H1 (cell line): Measurements from ENCODE around the gene TMEM154. TPM values are rescaled to one million over a fixed set of nuclear protein-coding genes. Genes with fewer than 3 reads are reported as not detected.

ENCODE experiments used
- CTCF ChIA-PET: fragments of 300-600 bp; sonication (Branson Sonifier 250); formaldehyde crosslinking; loops from one replicate; lab custom pipeline; 2021; ENCODE audit not compliant: partially characterized antibody; lab: Charles Lee
- POLR2A ChIA-PET: fragments of 300-600 bp; sonication (Branson Sonifier 250); formaldehyde crosslinking; loops from one replicate; lab custom pipeline; 2021; ENCODE audit warnings: inconsistent platforms; ENCODE audit not compliant: partially characterized antibody; lab: Charles Lee
- DNase-seq, 2 experiments: peaks; one replicate each; pipeline versions ENCODE4 v3.0.0 to v3.0.0-alpha.2; 2010 to 2022; ENCODE audit warnings: low spot score in 2 of 2, low read depth in 1 of 2, mixed read lengths in 1 of 2
- FAIRE-seq: peaks from 2 replicates; lab custom pipeline; 2011; peaks lifted over from hg19 to GRCh38; lab: Jason Lieb, UNC
- H2AFZ ChIP-seq: 2 replicates; pipeline ENCODE4 v1.8.1; 2012; ENCODE audit warnings: low read length, inconsistent platforms
- H2AK5ac ChIP-seq: 2 replicates; pipeline ENCODE4 v1.6.1; 2013; ENCODE audit warnings: low read depth, low read length
- H2BK120ac ChIP-seq: replicated peaks from 2 replicates; pipeline ENCODE3; 2013; ENCODE audit warnings: low read depth, low read length, inconsistent platforms
- H2BK12ac ChIP-seq: 2 replicates; pipeline ENCODE4 v1.6.1; 2013; ENCODE audit warnings: low read depth, low read length
- H2BK15ac ChIP-seq: 2 replicates; pipeline ENCODE4 v1.6.1; 2013; ENCODE audit warnings: low read length
- H2BK20ac ChIP-seq: 2 replicates; pipeline ENCODE4 v1.6.1; 2013; ENCODE audit warnings: low read length
- H2BK5ac ChIP-seq: 2 replicates; pipeline ENCODE4 v1.6.1; 2013; ENCODE audit warnings: low read depth, low read length
- H3K14ac ChIP-seq: 2 replicates; pipeline ENCODE4 v1.6.1; 2013; ENCODE audit warnings: inconsistent platforms; ENCODE audit not compliant: insufficient read length
- H3K18ac ChIP-seq: 2 replicates; pipeline ENCODE4 v1.6.1; 2013; ENCODE audit warnings: low read length; ENCODE audit errors: extremely low read depth
- H3K23ac ChIP-seq: 2 replicates; pipeline ENCODE4 v1.6.1; 2013; ENCODE audit warnings: inconsistent platforms; ENCODE audit not compliant: insufficient read length
- H3K23me2 ChIP-seq: 2 replicates; pipeline ENCODE4 v1.6.1; 2013; ENCODE audit warnings: low read depth, low read length
- H3K27ac ChIP-seq: 2 replicates; pipeline ENCODE4 v1.6.1; 2011; ENCODE audit warnings: low read depth, low read length, inconsistent platforms
- H3K27me3 ChIP-seq, 4 experiments: replicated peaks in 1 of 4; 1 replicate in 1 of 4; 2 replicates in 3 of 4; pipeline versions ENCODE4 v1.6.1 to v1.8.1; 2011 to 2013; ENCODE audit warnings: low read length in 3 of 4, mild to moderate bottlenecking in 3 of 4, inconsistent platforms in 2 of 4, mixed read lengths in 2 of 4, moderate library complexity in 1 of 4; ENCODE audit not compliant: control insufficient read depth in 3 of 4, insufficient read depth in 3 of 4; ENCODE audit errors: extremely low read depth in 1 of 4
- H3K36me3 ChIP-seq, 4 experiments: 2 replicates each; pipeline versions ENCODE4 v1.6.1 to v1.8.1; 2011 to 2013; ENCODE audit warnings: mild to moderate bottlenecking in 4 of 4, low read length in 3 of 4, moderate library complexity in 2 of 4, control low read depth in 1 of 4, inconsistent platforms in 1 of 4; ENCODE audit not compliant: insufficient read depth in 4 of 4, control insufficient read depth in 2 of 4
- H3K4ac ChIP-seq: replicated peaks from 2 replicates; pipeline ENCODE3; 2013; ENCODE audit warnings: low read length, low read depth, mixed read lengths, inconsistent platforms; ENCODE audit not compliant: insufficient read length
- H3K4me1 ChIP-seq, 4 experiments: replicated peaks in 1 of 4; 1 replicate in 1 of 4; 2 replicates in 3 of 4; pipeline versions ENCODE4 v1.6.1 to v1.8.1; 2011 to 2013; ENCODE audit warnings: low read length in 3 of 4, inconsistent platforms in 2 of 4, mixed read lengths in 1 of 4; ENCODE audit not compliant: insufficient read depth in 4 of 4, control insufficient read depth in 3 of 4
- H3K4me2 ChIP-seq, 2 experiments: 2 replicates each; pipeline versions ENCODE4 v1.6.1 to v1.8.1; 2011 to 2013; ENCODE audit warnings: low read depth in 2 of 2, low read length in 2 of 2, control low read depth in 1 of 2, inconsistent platforms in 1 of 2, mild to moderate bottlenecking in 1 of 2; ENCODE audit not compliant: insufficient read depth in 1 of 2
- H3K4me3 ChIP-seq, 4 experiments: fragments of 200-600, 300-600 bp in 1 of 4; sonication (generic), shearing (Covaris generic), sonication (Bioruptor Twin) in 1 of 4; 2 replicates each; pipeline versions ENCODE4 v1.5.1 to v1.8.1; 2011 to 2016; ENCODE audit warnings: low read length in 4 of 4, low read depth in 3 of 4, control low read depth in 2 of 4, inconsistent platforms in 2 of 4, mild to moderate bottlenecking in 2 of 4, mixed read lengths in 1 of 4, moderate library complexity in 1 of 4; ENCODE audit not compliant: insufficient read depth in 2 of 4; ENCODE audit errors: extremely low read depth in 1 of 4
- H3K56ac ChIP-seq: replicated peaks from 2 replicates; pipeline ENCODE3; 2013; ENCODE audit warnings: low read depth, mild to moderate bottlenecking, mixed read lengths, low read length, inconsistent platforms; ENCODE audit not compliant: insufficient read length
- H3K79me1 ChIP-seq: 2 replicates; pipeline ENCODE4 v1.6.1; 2013; ENCODE audit warnings: low read depth, low read length, control low read depth
- H3K79me2 ChIP-seq, 2 experiments: 2 replicates each; pipeline versions ENCODE4 v1.6.1 to v1.8.1; 2012 to 2013; ENCODE audit warnings: low read length in 2 of 2, mild to moderate bottlenecking in 2 of 2, inconsistent platforms in 1 of 2; ENCODE audit not compliant: insufficient read depth in 2 of 2, control insufficient read depth in 1 of 2
- H3K9ac ChIP-seq, 4 experiments: replicated peaks in 1 of 4; 1 replicate in 1 of 4; 2 replicates in 3 of 4; pipeline versions ENCODE4 v1.6.1 to v1.8.1; 2011 to 2013; ENCODE audit warnings: low read depth in 3 of 4, low read length in 3 of 4, control low read depth in 2 of 4, mild to moderate bottlenecking in 2 of 4, moderate library complexity in 2 of 4, inconsistent platforms in 1 of 4; ENCODE audit errors: extremely low read depth in 1 of 4
- H3K9me3 ChIP-seq, 2 experiments: 2 replicates each; pipeline versions ENCODE4 v1.6.1 to v1.8.1; 2012 to 2013; ENCODE audit warnings: mild to moderate bottlenecking in 2 of 2, moderate library complexity in 2 of 2, control low read depth in 1 of 2, inconsistent platforms in 1 of 2, low read depth in 1 of 2, low read length in 1 of 2, mixed read lengths in 1 of 2; ENCODE audit not compliant: insufficient read depth in 2 of 2
- H4K20me1 ChIP-seq, 2 experiments: replicated peaks in 1 of 2; 2 replicates each; pipeline versions ENCODE3 to v1.8.1; 2011 to 2013; ENCODE audit warnings: inconsistent platforms in 2 of 2, low read length in 2 of 2, mild to moderate bottlenecking in 1 of 2; ENCODE audit not compliant: insufficient read depth in 2 of 2, control insufficient read depth in 1 of 2
- H4K5ac ChIP-seq: 2 replicates; pipeline ENCODE4 v1.6.1; 2013; ENCODE audit warnings: low read length, low read depth, mixed read lengths, inconsistent platforms; ENCODE audit not compliant: insufficient read length
- H4K8ac ChIP-seq: 2 replicates; pipeline ENCODE4 v1.8.0; 2013; ENCODE audit warnings: mild to moderate bottlenecking, moderate library complexity, low read length, inconsistent platforms; ENCODE audit not compliant: insufficient read depth; ENCODE audit errors: extremely low read depth
- H4K91ac ChIP-seq: replicated peaks from 2 replicates; pipeline ENCODE3; 2013; ENCODE audit warnings: low read length, mixed read lengths, inconsistent platforms; ENCODE audit not compliant: insufficient read length
- BACH1 ChIP-seq: IDR thresholded peaks from 2 replicates; pipeline ENCODE4 v1.6.1; 2012; ENCODE audit warnings: low read length, improper control_type of control experiment
- CTBP2 ChIP-seq: IDR thresholded peaks from 2 replicates; pipeline ENCODE4 v1.7.0; 2011; ENCODE audit warnings: borderline replicate concordance, mild to moderate bottlenecking, moderate library complexity, mixed read lengths, low read length; ENCODE audit not compliant: insufficient read depth, insufficient read length
- HDAC2 ChIP-seq, 2 experiments: fragments of 300-600 bp in 1 of 2; sonication (generic) in 1 of 2; IDR thresholded peaks; 2 replicates each; pipeline ENCODE4 v1.6.1; 2011 to 2012; ENCODE audit warnings: low read depth in 2 of 2, low read length in 2 of 2, mild to moderate bottlenecking in 2 of 2, moderate library complexity in 2 of 2, borderline replicate concordance in 1 of 2, inconsistent platforms in 1 of 2
- MAFK ChIP-seq: IDR thresholded peaks from 2 replicates; pipeline ENCODE4 v1.6.1; 2012; ENCODE audit warnings: low read depth, mild to moderate bottlenecking, improper control_type of control experiment, low read length
- POLR2AphosphoS5 ChIP-seq: IDR thresholded peaks from 2 replicates; pipeline ENCODE4 v1.6.1; 2011; ENCODE audit warnings: low read depth, low read length
- SIX5 ChIP-seq: IDR thresholded peaks from 2 replicates; pipeline ENCODE4 v1.6.1; 2011; ENCODE audit warnings: mild to moderate bottlenecking, low read depth, low read length
- WGBS, 2 experiments: shearing (Covaris generic) in 1 of 2; methylation state at CpG; one replicate each; pipeline versions ENCODE4 v1.1.6 to v1.1.7; 2013 to 2015; ENCODE audit warnings: low lambda C conversion rate in 2 of 2, mixed read lengths in 2 of 2, inconsistent platforms in 1 of 2, low coverage in 1 of 2, missing lambda C conversion rate in 1 of 2; ENCODE audit not compliant: insufficient replicate concordance in 2 of 2, insufficient coverage in 1 of 2, insufficient read length in 1 of 2; ENCODE audit errors: extremely low coverage in 1 of 2, missing lambda C conversion rate in 1 of 2; 5-methylcytosine and 5-hydroxymethylcytosine counted together
- polyA plus RNA-seq, 7 experiments: library from polyadenylated mRNA; depleted of rRNA in 3 of 7; stranded (reverse) in 5 of 7; unstranded in 2 of 7; fragments of >200 nt in 5 of 7; fragments of 200-250 nt in 2 of 7; gene quantifications; 1 replicate in 5 of 7; 2 replicates in 1 of 7; 4 replicates in 1 of 7; pipeline versions ENCODE4 v1.2.1 to v1.2.3, GENCODE V29; 2011 to 2013; ENCODE audit warnings: missing spikeins in 2 of 7, mixed read lengths in 2 of 7
- total RNA-seq: library from RNA; stranded (reverse); fragmentation: NEBNext Ultra II Directional; extraction: Animal tissue kit (Norgen Biotek cat#: 25700); gene quantifications from 2 replicates; pipeline ENCODE4 v1.2.1, GENCODE V29; 2021

TMEM154 gene
- total and polyA plus RNA-seq, 2 of the 8 experiments (the other 6 are each of a cell fraction or from before 2014, with no cell fraction given) = 0.33 to 1.2 TPM

GRCh38 chr4:152677117-152677516 is 2.7 kb downstream of the TMEM154 start:
- no peak overlapping the region for H3K14ac ChIP-seq
- no peak overlapping the region for H3K27ac ChIP-seq
- WGBS, 2 experiments = 92% methylated on average over 2 of the region's 2 CpGs; no CpG with 5 or more reads in 1 of the 2 experiments
- H3K4me1 ChIP-seq = peaks cover 0 to 11% (median 7%) of the 10 kb centered on the region in 4 experiments; a peak in 4 of 7 replicates
- no peak overlapping the region for H4K8ac ChIP-seq
- no peak overlapping the region for H3K4me2 ChIP-seq
- no peak overlapping the region for H3K4me3 ChIP-seq
- no peak overlapping the region for H2BK20ac ChIP-seq
- H4K5ac ChIP-seq = no peak overlapping the region
- H2BK5ac ChIP-seq = no peak overlapping the region
- H3K9ac ChIP-seq = no peak overlapping the region
- H3K18ac ChIP-seq = no peak overlapping the region
- no peak overlapping the region for H2BK12ac ChIP-seq
- no peak overlapping the region for H2BK120ac ChIP-seq
- no peak overlapping the region for H2AK5ac ChIP-seq
- no peak overlapping the region for H2AFZ ChIP-seq
- H3K9me3 ChIP-seq = no peaks in the 10 kb centered on the region
- POLR2A ChIA-PET = interaction anchor here (1.0 kb wide), 1 partner anchor 9 kb away, joined by 4 read pairs; no protein-coding TSS in a partner anchor
- TF ChIP-seq POLR2AphosphoS5 (no peak), MAFK (no peak), BACH1 (no peak), CTBP2 (no peak), SIX5 (no peak), HDAC2 (IDR thresholded peaks at IDR 0.05; ENCODE audit: borderline replicate concordance in 1 of 2, low read depth in 2 of 2, low read length in 2 of 2) (no peak)
- H3K23ac ChIP-seq = no peak overlapping the region
- DNase-seq (no peak), FAIRE-seq (no peak)
- no peaks in the 10 kb centered on the region for H3K79me1 ChIP-seq
- no peak overlapping the region for H3K56ac ChIP-seq
- peaks cover 4% of the 10 kb centered on the region; the same call in 1 of the 2 replicates for H3K23me2 ChIP-seq
- H4K91ac ChIP-seq = no peak overlapping the region
- no peak overlapping the region for H3K4ac ChIP-seq
- H3K36me3 ChIP-seq = no peaks in the 10 kb centered on the region
- H3K27me3 ChIP-seq = peaks cover 0 to 4% (median 2%) of the 10 kb centered on the region in 4 experiments; a peak in 2 of 7 replicates
- H3K79me2 ChIP-seq = no peaks in the 10 kb centered on the region
- H4K20me1 ChIP-seq = no peaks in the 10 kb centered on the region
- CTCF ChIA-PET = interaction anchor here (0.6 to 1.8 kb wide), 7 partner anchors 9 to 768 kb away, joined by 3 to 7 read pairs (median 5); no protein-coding TSS in a partner anchor
- H2BK15ac ChIP-seq = no peak overlapping the region
